GM23338 (cell line): ENCODE measurements around the gene PAQR8. TPM values are rescaled to one million over a fixed set of nuclear protein-coding genes. Genes with fewer than 3 reads are reported as not detected.

Source experiments
- ATAC-seq: fragments of 200-7000 bp; cut with Tn5 transposase; 3 replicates; pipeline ENCODE4 v1.9.1; 2020
- DNase-seq: peaks from one replicate; pipeline ENCODE4 v3.0.0-alpha.2; 2015; ENCODE audit warnings: low spot score
- H2AFZ ChIP-seq: fragments of 200-600 bp; sonication (generic); 2 replicates; pipeline ENCODE4 v1.8.0; 2016; ENCODE audit warnings: antibody characterized with exemption, mild to moderate bottlenecking, moderate library complexity
- H3F3A ChIP-seq: fragments of 200-600 bp; sonication (generic); replicated peaks from 2 replicates; pipeline ENCODE4 v1.8.0; 2017; ENCODE audit warnings: antibody characterized with exemption, mixed run types, low read depth
- H3K27ac ChIP-seq: fragments of 200-600 bp; sonication (generic); 2 replicates; pipeline ENCODE4 v1.6.1; 2016; ENCODE audit warnings: low read depth
- H3K27me3 ChIP-seq: fragments of 200-600 bp; sonication (generic); 2 replicates; pipeline ENCODE4 v1.8.0; 2016; ENCODE audit warnings: mild to moderate bottlenecking, mixed run types, moderate library complexity; ENCODE audit not compliant: insufficient read depth
- H3K36me3 ChIP-seq: fragments of 200-600 bp; sonication (generic); 2 replicates; pipeline ENCODE4 v1.8.0; 2016; ENCODE audit warnings: mild to moderate bottlenecking; ENCODE audit not compliant: insufficient read depth
- H3K4me1 ChIP-seq: fragments of 200-600 bp; sonication (generic); 2 replicates; pipeline ENCODE4 v1.8.0; 2016; ENCODE audit warnings: mild to moderate bottlenecking, moderate library complexity; ENCODE audit not compliant: insufficient read depth
- H3K4me2 ChIP-seq: fragments of 200-600 bp; sonication (generic); 2 replicates; pipeline ENCODE4 v1.7.1; 2017; ENCODE audit warnings: mixed run types
- H3K4me3 ChIP-seq: fragments of 200-600 bp; sonication (generic); 2 replicates; pipeline ENCODE4 v1.6.1; 2016; ENCODE audit warnings: mixed run types
- H3K79me2 ChIP-seq: fragments of 200-600 bp; sonication (generic); replicated peaks from 2 replicates; pipeline ENCODE4 v1.8.0; 2017; ENCODE audit warnings: mild to moderate bottlenecking; ENCODE audit not compliant: insufficient read depth
- H3K9me2 ChIP-seq: fragments of 200-600 bp; sonication (generic); 2 replicates; pipeline ENCODE4 v1.8.0; 2017; ENCODE audit not compliant: insufficient read depth
- H4K20me1 ChIP-seq: fragments of 200-600 bp; sonication (generic); replicated peaks from 2 replicates; pipeline ENCODE4 v1.8.0; 2017; ENCODE audit warnings: mild to moderate bottlenecking; ENCODE audit not compliant: insufficient read depth
- H3K27ac Mint-ChIP-seq: 2 replicates; pipeline ENCODE4 v1.8.0; 2020; ENCODE audit warnings: inconsistent platforms, mild to moderate bottlenecking, moderate library complexity, mixed read lengths
- H3K27me3 Mint-ChIP-seq: 3 replicates; pipeline ENCODE4 v1.8.0; 2022; ENCODE audit warnings: low read depth, mild to moderate bottlenecking, moderate library complexity, mixed read lengths, inconsistent platforms; ENCODE audit not compliant: insufficient read depth, poor library complexity
- H3K36me3 Mint-ChIP-seq: 3 replicates; pipeline ENCODE4 v1.8.0; 2021; ENCODE audit warnings: low read depth, mild to moderate bottlenecking, inconsistent platforms, moderate library complexity, mixed read lengths
- H3K4me1 Mint-ChIP-seq: 3 replicates; pipeline ENCODE4 v1.8.0; 2020; ENCODE audit warnings: mild to moderate bottlenecking, inconsistent platforms, mixed read lengths
- H3K4me3 Mint-ChIP-seq: 3 replicates; pipeline ENCODE4 v1.8.0; 2021; ENCODE audit warnings: moderate library complexity, mild to moderate bottlenecking, inconsistent platforms, mixed read lengths
- H3K9me3 Mint-ChIP-seq: 3 replicates; pipeline ENCODE4 v1.8.0; 2020; ENCODE audit warnings: moderate library complexity, mild to moderate bottlenecking, inconsistent platforms, mixed read lengths
- CREB1 ChIP-seq: fragments of 250-450 bp; sonication (Bioruptor Pico); IDR thresholded peaks from 2 replicates; pipeline ENCODE4 v1.5.0; 2020; ENCODE audit warnings: low read depth, mild to moderate bottlenecking, moderate library complexity
- ETS1 ChIP-seq: IDR thresholded peaks from 2 replicates; pipeline ENCODE4 v1.6.1; 2016; ENCODE audit warnings: antibody characterized with exemption
- EZH2 ChIP-seq: fragments of 200-600 bp; sonication (generic); IDR thresholded peaks from one replicate; pipeline ENCODE4 v1.8.0; 2017; ENCODE audit warnings: antibody characterized with exemption, mild to moderate bottlenecking, low read depth; ENCODE audit not compliant: unreplicated experiment
- EZH2phosphoT487 ChIP-seq: fragments of 200-600 bp; sonication (generic); IDR thresholded peaks from one replicate; pipeline ENCODE4 v1.8.1; 2018; ENCODE audit warnings: antibody characterized with exemption; ENCODE audit not compliant: unreplicated experiment
- JUNB ChIP-seq: IDR thresholded peaks from one replicate; pipeline ENCODE4 v1.6.1; 2016; ENCODE audit warnings: antibody characterized with exemption; ENCODE audit not compliant: unreplicated experiment
- NANOG ChIP-seq: IDR thresholded peaks from 2 replicates; pipeline ENCODE4 v1.6.1; 2016; ENCODE audit warnings: antibody characterized with exemption, borderline replicate concordance
- POLR2AphosphoS5 ChIP-seq: IDR thresholded peaks from 2 replicates; pipeline ENCODE4 v1.6.1; 2016; ENCODE audit warnings: antibody characterized with exemption, low read depth
- REST ChIP-seq: IDR thresholded peaks from one replicate; pipeline ENCODE4 v1.6.1; 2018; ENCODE audit warnings: antibody characterized with exemption; ENCODE audit not compliant: unreplicated experiment
- STAT1 ChIP-seq: IDR thresholded peaks from one replicate; pipeline ENCODE4 v1.6.1; 2016; ENCODE audit warnings: antibody characterized with exemption; ENCODE audit not compliant: unreplicated experiment
- ZNF114 ChIP-seq: fragments of 250-450 bp; sonication (Bioruptor Pico); IDR thresholded peaks from 2 replicates; pipeline ENCODE4 v1.5.0; 2020; ENCODE audit warnings: mild to moderate bottlenecking, moderate library complexity
- ZNF462 ChIP-seq: fragments of 250-450 bp; sonication (Bioruptor Pico); IDR thresholded peaks from 2 replicates; pipeline ENCODE4 v1.5.0; 2020; ENCODE audit warnings: mild to moderate bottlenecking, moderate library complexity
- polyA plus RNA-seq: library from polyadenylated mRNA; unstranded; fragments of >200 nt; fragmentation: Nextera tagmentation; extraction: Ambion mirVana; gene quantifications from 2 replicates; pipeline ENCODE4 v1.2.1, GENCODE V29; 2016
- total RNA-seq: library from RNA; depleted of rRNA; stranded (reverse); fragments of >200 nt; shearing (Covaris generic); gene quantifications from 2 replicates; pipeline ENCODE4 v1.2.3, GENCODE V29; 2014

The PAQR8 gene
- total and polyA plus RNA-seq, 2 experiments from 2014 or later = 3.6 to 11.2 TPM

- no peaks in the 10 kb centered on the region for H3K9me3 Mint-ChIP-seq
- no peaks in the 10 kb centered on the region for H3K27me3 Mint-ChIP-seq
- Histone ChIP-seq H4K20me1 (no peaks in the 10 kb centered on the region), H2AFZ (peak overlapping the region; percentile 90; the same call in 1 of the 2 replicates), H3K4me1 (no peaks in the 10 kb centered on the region), H3K36me3 (no peaks in the 10 kb centered on the region), H3K9me2 (no peaks in the 10 kb centered on the region), H3K4me2 (no peak overlapping the region), H3K27me3 (no peaks in the 10 kb centered on the region), H3F3A (no peaks in the 10 kb centered on the region), H3K79me2 (no peaks in the 10 kb centered on the region), H3K4me3 (no peak overlapping the region), H3K27ac (no peak overlapping the region)
- H3K4me1 Mint-ChIP-seq = peaks cover 10% of the 10 kb centered on the region; the same call in 2 of the 3 replicates
- no peaks in the 10 kb centered on the region for H3K36me3 Mint-ChIP-seq
- no peak overlapping the region for H3K4me3 Mint-ChIP-seq
- ATAC-seq (no peak), DNase-seq (no peak)
- no peak overlapping the region for H3K27ac Mint-ChIP-seq
- no peak for TF ChIP-seq STAT1
- TF ChIP-seq REST = no peak
- TF ChIP-seq EZH2 = no peak
- TF ChIP-seq NANOG = no peak
- no peak for TF ChIP-seq EZH2phosphoT487
- no peak for TF ChIP-seq JUNB
- TF ChIP-seq ETS1 = no peak
- no peak for TF ChIP-seq CREB1 (CRISPR knock-in tag)
Observed at GRCh38 chr6:52351879-52352238, 10.1 kb upstream of the PAQR8 start.

- Mint-ChIP-seq H3K4me1 (peaks cover 10% of the 10 kb centered on the region; the same call in 2 of the 3 replicates), H3K27me3 (no peaks in the 10 kb centered on the region), H3K9me3 (no peaks in the 10 kb centered on the region), H3K36me3 (no peaks in the 10 kb centered on the region), H3K27ac (no peak overlapping the region), H3K4me3 (no peak overlapping the region)
- H3F3A ChIP-seq = no peaks in the 10 kb centered on the region
- ATAC-seq (no peak), DNase-seq (peak; percentile 16)
- H3K4me1 ChIP-seq = no peaks in the 10 kb centered on the region
- H4K20me1 ChIP-seq = no peaks in the 10 kb centered on the region
- H3K27me3 ChIP-seq = no peaks in the 10 kb centered on the region
- no peak overlapping the region for H3K4me3 ChIP-seq
- peak overlapping the region; percentile 90; the same call in 1 of the 2 replicates for H2AFZ ChIP-seq
- no peak overlapping the region for H3K4me2 ChIP-seq
- H3K27ac ChIP-seq = no peak overlapping the region
- H3K36me3 ChIP-seq = no peaks in the 10 kb centered on the region
- no peaks in the 10 kb centered on the region for H3K9me2 ChIP-seq
- H3K79me2 ChIP-seq = no peaks in the 10 kb centered on the region
- TF ChIP-seq NANOG = no peak
- TF ChIP-seq ZNF462 (CRISPR knock-in tag) = no peak
- no peak for TF ChIP-seq ZNF114
- TF ChIP-seq POLR2AphosphoS5 = no peak
Observed at GRCh38 chr6:52352239-52353018, 9.5 kb upstream of the PAQR8 start.
